ENCODE measurements around the gene MMAB. TPM values are rescaled to one million over a fixed set of nuclear protein-coding genes. Genes with fewer than 3 reads are reported as not detected.
A peak's percentile ranks its signal among the peaks of the same experiment; 100 is the strongest.

MMAB gene
- total and polyA plus RNA-seq, 5 donors = 37.0 to 50.7 (median 43.4) TPM

DNA sequence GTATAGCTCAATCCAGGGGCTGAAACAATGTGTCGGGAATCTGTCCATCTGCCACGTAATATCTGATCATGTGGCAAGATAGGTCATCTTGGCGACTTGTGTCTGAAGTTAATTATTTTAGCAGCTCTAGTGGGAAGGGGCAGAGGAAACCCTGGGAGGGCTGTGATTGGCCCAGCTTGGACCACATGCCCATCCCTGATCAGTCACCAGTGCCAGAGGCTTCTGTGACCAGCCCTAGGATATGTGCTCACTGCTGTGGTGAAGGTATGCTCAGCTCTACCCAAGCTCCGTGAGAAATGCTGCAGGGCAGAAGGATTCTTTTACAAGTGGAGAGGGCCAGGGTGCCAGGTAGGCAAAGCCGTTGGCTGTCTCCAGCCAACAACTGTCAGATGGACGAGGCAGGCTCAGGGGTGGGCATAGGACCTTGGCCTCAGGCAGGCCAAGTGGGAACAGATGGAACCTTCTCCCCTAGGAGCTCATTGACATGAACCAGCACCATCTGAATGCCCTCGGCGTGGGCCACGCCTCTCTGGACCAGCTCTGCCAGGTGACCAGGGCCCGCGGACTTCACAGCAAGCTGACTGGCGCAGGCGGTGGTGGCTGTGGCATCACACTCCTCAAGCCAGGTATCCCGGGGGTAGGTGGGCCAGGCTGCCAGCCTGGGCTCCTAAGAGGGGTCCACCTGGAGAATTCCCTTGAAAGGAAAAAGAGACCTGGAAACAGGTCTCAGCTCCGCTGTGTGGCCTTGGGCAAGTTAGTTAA, 21.4 kb upstream of the MMAB start:
- ATAC-seq = no peak
- Histone ChIP-seq H3K4me1 (ENCODE audit: control insufficient read depth, insufficient read depth, low read length) (peaks cover 2% of the 10 kb centered on the region), H3K4me3 (ENCODE audit: low read length) (no peak overlapping the region), H3K27me3 (ENCODE audit: control insufficient read depth, insufficient read depth) (no peaks in the 10 kb centered on the region), H3K27ac (ENCODE audit: low read length) (no peak overlapping the region), H3K9me3 (ENCODE audit: control insufficient read depth, low read length) (no peaks in the 10 kb centered on the region)
- WGBS = 87% methylated on average over 15 of the region's 15 CpGs
- intact Hi-C loops (cut with DNase I) = loop anchor here in 1 of 4 donors (5.0 kb wide), 1 partner anchor 178 kb away; no protein-coding TSS in a partner anchor
- no peak for DNase-seq

DNA sequence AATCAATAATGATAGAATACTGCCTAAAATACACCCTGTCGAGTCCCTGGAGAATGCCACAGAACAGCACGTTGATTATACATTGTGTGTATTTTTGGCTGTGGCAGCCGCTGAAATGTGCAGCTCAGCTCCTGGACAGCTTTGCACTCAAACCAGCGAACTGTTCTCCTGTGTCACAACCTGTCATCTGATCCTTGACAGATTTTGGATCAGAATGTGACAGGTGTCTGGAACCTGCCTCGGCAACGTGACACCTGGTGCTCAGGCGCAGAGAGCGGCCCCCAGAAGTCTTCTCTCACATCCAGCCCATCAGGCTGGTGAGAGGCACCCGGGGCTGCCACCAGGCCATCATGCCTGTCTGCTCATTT, 19.6 kb upstream of the MMAB start:
- H3K4me1 ChIP-seq (ENCODE audit: control insufficient read depth, insufficient read depth, low read length) = peaks cover under 1% of the 10 kb centered on the region
- H3K4me3 ChIP-seq (ENCODE audit: low read length) = no peak overlapping the region
- no peaks in the 10 kb centered on the region for H3K9me3 ChIP-seq (ENCODE audit: control insufficient read depth, low read length)
- intact Hi-C loops (cut with DNase I) = no loop called here
- H3K27ac ChIP-seq (ENCODE audit: low read length) = no peak overlapping the region
- WGBS = 66% methylated on average over 9 of the region's 9 CpGs
- no peak for DNase-seq
- ATAC-seq = no peak
- H3K27me3 ChIP-seq (ENCODE audit: control insufficient read depth, insufficient read depth) = no peaks in the 10 kb centered on the region

DNA sequence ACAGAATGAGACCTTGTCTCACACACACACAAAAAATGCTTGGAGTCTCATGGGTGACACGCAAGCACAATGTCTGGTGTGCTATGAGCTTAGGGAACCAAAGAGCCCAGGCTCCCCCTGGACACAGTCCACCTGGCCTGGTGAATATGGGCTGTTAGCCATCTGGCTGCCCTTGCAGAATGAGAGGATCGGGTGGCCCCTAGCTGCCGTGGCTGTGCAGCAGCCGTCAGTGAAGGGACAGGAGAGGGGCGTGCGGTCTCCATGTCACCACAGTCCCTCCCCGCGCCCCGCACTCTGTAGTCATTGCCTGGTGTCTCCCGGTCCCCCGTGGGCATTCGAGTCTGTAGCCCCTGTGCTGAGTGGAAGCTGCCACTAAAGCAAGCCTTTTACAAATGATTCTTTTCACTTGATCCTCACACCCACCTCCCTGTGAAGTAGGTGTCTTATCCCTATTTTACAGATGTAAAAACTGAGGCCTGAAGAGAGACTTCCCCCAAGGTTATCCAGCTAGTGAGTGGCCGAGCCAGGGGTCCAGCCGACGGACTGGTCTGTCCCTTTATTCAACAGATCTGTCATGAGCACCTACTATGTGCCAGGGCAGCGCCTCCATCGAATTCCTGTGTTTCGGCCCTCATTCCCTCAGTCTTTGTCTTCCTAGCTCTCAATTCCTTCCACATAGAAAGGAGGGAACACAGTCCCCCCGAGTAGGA, 19.0 kb upstream of the MMAB start:
- Histone ChIP-seq H3K4me3 (ENCODE audit: low read length) (no peak overlapping the region), H3K9me3 (ENCODE audit: control insufficient read depth, low read length) (no peaks in the 10 kb centered on the region), H3K27me3 (ENCODE audit: control insufficient read depth, insufficient read depth) (no peaks in the 10 kb centered on the region), H3K27ac (ENCODE audit: low read length) (no peak overlapping the region), H3K4me1 (ENCODE audit: control insufficient read depth, insufficient read depth, low read length) (no peaks in the 10 kb centered on the region)
- ATAC-seq (peak; percentile 18 to 47), DNase-seq (peak in 2 of 3 donors; percentile 66 to 71)
- intact Hi-C loops (cut with DNase I) = no loop called here
- WGBS = 79% methylated on average over 19 of the region's 19 CpGs

DNA sequence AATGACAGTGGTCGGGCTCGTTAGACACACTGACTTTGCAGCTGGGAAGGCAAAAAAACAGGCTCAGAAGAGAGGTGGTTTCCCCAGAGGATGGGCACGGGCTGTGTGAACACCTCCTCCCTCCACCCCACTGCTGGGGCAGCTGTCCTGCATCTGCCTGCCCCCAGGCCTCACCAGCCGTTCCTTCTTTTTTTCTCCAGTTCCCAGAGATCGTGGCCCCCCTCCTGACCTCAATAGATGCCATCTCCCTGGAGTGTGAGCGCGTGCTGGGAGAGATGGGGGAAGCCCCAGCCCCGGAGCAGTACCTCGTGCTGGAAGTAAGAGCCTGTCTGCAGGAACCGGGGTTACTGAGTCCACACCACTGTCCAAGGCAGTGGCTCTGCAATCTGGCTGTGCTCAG, 17.7 kb upstream of the MMAB start:
- DNase-seq (no peak), ATAC-seq (no peak)
- H3K4me3 ChIP-seq (ENCODE audit: low read length) = no peak overlapping the region
- no peaks in the 10 kb centered on the region for H3K4me1 ChIP-seq (ENCODE audit: control insufficient read depth, insufficient read depth, low read length)
- H3K27ac ChIP-seq (ENCODE audit: low read length) = no peak overlapping the region
- 84% methylated on average over 10 of the region's 10 CpGs for WGBS
- H3K9me3 ChIP-seq (ENCODE audit: control insufficient read depth, low read length) = no peaks in the 10 kb centered on the region
- intact Hi-C loops (cut with DNase I) = no loop called here
- H3K27me3 ChIP-seq (ENCODE audit: control insufficient read depth, insufficient read depth) = no peaks in the 10 kb centered on the region

DNA sequence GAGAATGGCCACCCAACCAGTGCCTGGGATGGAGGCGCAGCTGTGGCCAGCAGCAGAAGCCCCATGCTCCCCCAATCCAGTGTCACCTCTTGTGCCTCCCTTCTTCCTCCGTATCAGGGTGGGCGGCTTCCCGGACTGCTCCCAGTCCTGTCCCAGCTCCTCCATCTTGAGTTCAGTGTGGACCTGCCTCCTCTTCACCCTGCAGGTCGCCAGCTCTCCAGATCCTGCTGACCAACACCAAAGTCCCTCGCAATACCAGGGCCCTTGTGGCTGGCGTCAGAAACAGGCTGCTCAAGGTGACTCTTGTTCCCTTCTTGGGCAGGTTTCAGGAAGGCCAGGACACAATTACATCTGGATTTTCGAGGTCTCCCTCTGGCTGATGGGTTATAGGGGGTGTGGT, 17.3 kb upstream of the MMAB start:
- Histone ChIP-seq H3K4me1 (ENCODE audit: control insufficient read depth, insufficient read depth, low read length) (no peaks in the 10 kb centered on the region), H3K4me3 (ENCODE audit: low read length) (no peak overlapping the region), H3K9me3 (ENCODE audit: control insufficient read depth, low read length) (no peaks in the 10 kb centered on the region), H3K27ac (ENCODE audit: low read length) (no peak overlapping the region), H3K27me3 (ENCODE audit: control insufficient read depth, insufficient read depth) (no peaks in the 10 kb centered on the region)
- no peak for DNase-seq
- no peak for ATAC-seq
- intact Hi-C loops (cut with DNase I) = no loop called here
- WGBS = 91% methylated on average over 8 of the region's 8 CpGs

DNA sequence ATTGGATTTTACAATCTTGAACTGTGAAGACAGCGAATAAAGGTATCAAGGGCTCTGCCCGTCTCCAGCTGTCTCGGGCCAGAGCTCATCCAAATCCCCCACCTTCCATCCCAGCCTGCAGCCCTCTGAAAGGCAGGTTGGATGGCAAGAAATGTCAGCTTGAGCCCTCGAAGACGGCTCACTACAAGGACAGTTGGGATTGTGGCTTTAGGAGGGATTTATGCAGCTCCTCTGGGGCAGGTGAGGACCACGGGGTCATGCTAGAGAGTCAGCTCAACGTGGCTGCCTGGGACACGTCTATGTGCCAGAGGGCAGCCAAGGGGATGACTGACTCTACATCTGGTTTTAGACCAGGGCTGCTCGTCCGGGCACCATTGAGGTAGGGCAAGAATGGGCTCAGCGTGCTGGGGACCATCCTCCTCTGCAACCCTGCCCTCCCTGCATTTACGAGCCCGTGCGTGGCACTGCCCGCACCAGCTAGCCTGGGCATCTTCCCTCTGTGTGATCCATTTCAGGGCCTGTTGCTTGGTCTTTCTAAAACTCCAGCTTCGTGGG, 16.5 kb upstream of the MMAB start:
- no peak for ATAC-seq

DNA sequence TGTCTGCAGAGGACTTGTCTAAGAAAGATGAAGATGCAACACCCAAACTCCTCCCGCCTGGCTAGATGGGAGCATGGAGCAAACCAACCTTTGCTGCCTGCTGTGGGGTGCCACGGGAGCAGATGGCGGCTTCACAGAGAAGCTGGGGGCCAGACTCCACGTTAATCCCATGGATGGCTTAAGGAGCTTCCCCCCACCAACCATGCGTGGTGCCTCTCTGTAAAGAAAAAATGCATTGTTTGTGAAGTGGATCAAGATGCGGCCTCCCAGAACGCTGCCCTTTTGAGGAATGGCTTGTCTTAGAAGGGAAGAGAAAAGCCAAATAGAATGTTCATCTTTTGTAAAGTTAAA, 15.9 kb upstream of the MMAB start:
- H3K9me3 ChIP-seq (ENCODE audit: control insufficient read depth, low read length) = no peaks in the 10 kb centered on the region
- ATAC-seq = no peak
- no peak for DNase-seq
- H3K27me3 ChIP-seq (ENCODE audit: control insufficient read depth, insufficient read depth) = no peaks in the 10 kb centered on the region
- H3K4me3 ChIP-seq (ENCODE audit: low read length) = no peak overlapping the region
- WGBS = 87% methylated on average over 7 of the region's 7 CpGs
- no peaks in the 10 kb centered on the region for H3K4me1 ChIP-seq (ENCODE audit: control insufficient read depth, insufficient read depth, low read length)
- intact Hi-C loops (cut with DNase I) = no loop called here
- H3K27ac ChIP-seq (ENCODE audit: low read length) = no peak overlapping the region

More for the DNA sequence above, 16.5 kb upstream of the MMAB start:
- 92% methylated on average over 16 of the region's 16 CpGs for WGBS
- no peaks in the 10 kb centered on the region for H3K9me3 ChIP-seq (ENCODE audit: control insufficient read depth, low read length)
- H3K4me3 ChIP-seq (ENCODE audit: low read length) = no peak overlapping the region
- H3K27ac ChIP-seq (ENCODE audit: low read length) = no peak overlapping the region
- H3K27me3 ChIP-seq (ENCODE audit: control insufficient read depth, insufficient read depth) = no peaks in the 10 kb centered on the region
- no peaks in the 10 kb centered on the region for H3K4me1 ChIP-seq (ENCODE audit: control insufficient read depth, insufficient read depth, low read length)
- DNase-seq = no peak
- intact Hi-C loops (cut with DNase I) = no loop called here

DNA sequence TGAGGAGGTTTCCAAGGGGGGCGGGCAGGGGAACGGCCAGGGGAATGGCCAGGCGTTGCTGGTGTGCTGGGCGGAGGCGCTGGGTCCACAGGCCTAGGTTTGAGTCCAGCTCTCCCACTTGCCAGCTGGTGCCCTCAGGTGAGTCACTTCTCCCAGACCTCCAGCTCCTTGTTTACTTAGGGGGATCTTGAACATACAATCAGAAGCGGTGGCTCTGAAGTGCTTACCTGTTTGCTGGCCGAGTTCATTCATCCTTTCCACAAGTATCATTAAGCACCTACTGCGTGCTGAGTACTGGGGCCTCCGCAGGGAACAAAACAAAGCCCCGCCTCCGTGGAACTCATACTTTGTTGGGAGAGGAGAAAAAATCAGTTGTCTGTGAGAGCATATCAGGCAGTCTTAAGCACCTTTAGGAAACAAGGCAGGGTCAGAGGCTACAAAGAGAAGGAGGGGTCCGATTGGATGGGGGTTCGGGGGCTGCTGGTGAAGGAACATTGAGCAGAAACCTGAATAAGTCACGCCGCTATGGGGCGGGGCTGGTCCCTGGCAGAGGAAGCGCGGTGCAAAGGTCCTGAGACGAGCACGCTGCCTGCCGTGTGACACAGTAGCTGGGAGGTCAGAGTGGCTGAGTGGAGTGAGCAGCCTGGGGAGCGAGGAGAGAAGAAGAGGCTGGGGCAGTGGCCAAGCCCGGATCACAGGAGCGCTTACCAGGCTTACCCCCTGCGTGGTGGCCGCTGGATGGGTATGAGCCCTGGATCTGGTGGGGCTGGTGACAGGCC, 15.3 kb upstream of the MMAB start:
- no peak for DNase-seq

DNA sequence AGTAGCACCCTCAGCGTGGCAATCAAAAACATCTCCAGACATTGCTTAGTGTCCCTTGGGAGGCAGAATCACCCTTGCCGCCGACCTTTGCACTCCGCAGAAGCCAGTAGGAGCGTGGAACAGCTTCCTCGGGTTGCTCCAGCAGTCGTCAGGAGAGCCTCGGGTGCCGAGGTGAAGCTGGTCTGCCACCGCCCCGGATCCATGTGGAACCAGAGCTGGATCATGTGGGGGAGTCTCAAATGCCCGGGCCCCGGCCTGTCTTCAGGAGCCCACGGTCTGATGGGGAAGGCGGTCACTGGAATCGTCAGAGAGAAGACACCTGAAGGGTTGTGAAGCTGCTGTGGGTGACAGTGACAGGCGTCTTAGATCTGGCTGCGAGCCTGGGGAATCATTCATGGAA, 14.6 kb upstream of the MMAB start:
- H3K27me3 ChIP-seq (ENCODE audit: control insufficient read depth, insufficient read depth) = no peaks in the 10 kb centered on the region

More for the DNA sequence above, 15.3 kb upstream of the MMAB start:
- no peaks in the 10 kb centered on the region for H3K9me3 ChIP-seq (ENCODE audit: control insufficient read depth, low read length)
- H3K27ac ChIP-seq (ENCODE audit: low read length) = no peak overlapping the region
- intact Hi-C loops (cut with DNase I) = no loop called here
- H3K4me3 ChIP-seq (ENCODE audit: low read length) = no peak overlapping the region
- no peaks in the 10 kb centered on the region for H3K4me1 ChIP-seq (ENCODE audit: control insufficient read depth, insufficient read depth, low read length)
- no peaks in the 10 kb centered on the region for H3K27me3 ChIP-seq (ENCODE audit: control insufficient read depth, insufficient read depth)
- no peak for ATAC-seq
- 93% methylated on average over 26 of the region's 26 CpGs for WGBS

DNA sequence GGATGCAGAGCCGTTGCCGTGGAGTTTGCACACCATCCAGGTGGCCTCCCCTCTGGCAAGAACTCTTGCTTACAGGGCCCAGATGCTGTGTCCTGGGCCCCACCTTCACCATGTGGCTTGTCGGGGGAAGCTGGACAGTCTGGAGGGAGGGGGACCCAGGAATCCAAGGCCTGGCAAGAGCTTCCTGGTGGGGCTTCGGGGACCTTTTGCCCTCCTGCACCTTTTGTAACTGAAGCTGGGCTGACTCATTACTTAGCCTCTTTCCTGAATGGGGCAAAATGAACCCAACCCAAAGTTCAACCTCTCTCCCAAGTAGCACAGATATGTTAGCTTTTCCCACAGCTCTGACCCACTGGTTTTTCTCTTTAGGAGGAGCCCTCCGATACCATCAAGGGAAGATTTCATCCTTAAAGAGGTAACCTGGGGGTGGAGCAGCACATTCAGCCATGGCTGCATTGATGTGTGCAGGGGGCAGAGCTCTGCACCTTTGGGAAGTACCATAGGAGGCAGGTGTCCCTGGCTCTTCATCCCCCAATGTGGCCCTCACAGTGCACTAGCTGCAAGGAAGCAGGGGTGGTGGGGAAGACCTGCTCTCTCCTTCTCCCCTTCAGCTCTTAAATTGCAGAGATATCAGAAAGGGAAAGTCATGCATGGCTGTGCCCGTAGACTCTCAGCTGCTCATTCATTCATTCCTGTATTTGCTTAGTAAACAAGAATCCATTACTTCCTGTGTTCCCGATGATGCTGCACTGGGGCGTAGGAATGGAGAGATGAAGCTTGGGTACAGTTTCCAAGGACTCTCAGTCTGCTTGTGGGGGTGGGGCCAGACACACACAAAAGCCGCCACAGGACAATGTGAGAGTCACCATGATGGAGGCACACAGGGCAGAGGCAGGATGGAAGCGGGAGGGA, 13.3 kb upstream of the MMAB start:
- Histone ChIP-seq H3K27ac (ENCODE audit: low read length) (no peak overlapping the region), H3K27me3 (ENCODE audit: control insufficient read depth, insufficient read depth) (no peaks in the 10 kb centered on the region), H3K4me1 (ENCODE audit: control insufficient read depth, insufficient read depth, low read length) (no peaks in the 10 kb centered on the region), H3K9me3 (ENCODE audit: control insufficient read depth, low read length) (no peaks in the 10 kb centered on the region), H3K4me3 (ENCODE audit: low read length) (no peak overlapping the region)
- 89% methylated on average over 10 of the region's 10 CpGs for WGBS
- intact Hi-C loops (cut with DNase I) = no loop called here
- ATAC-seq (no peak), DNase-seq (no peak)

More for the DNA sequence above, 14.6 kb upstream of the MMAB start:
- Histone ChIP-seq H3K4me1 (ENCODE audit: control insufficient read depth, insufficient read depth, low read length) (no peaks in the 10 kb centered on the region), H3K27ac (ENCODE audit: low read length) (no peak overlapping the region), H3K4me3 (ENCODE audit: low read length) (no peak overlapping the region), H3K9me3 (ENCODE audit: control insufficient read depth, low read length) (no peaks in the 10 kb centered on the region)
- intact Hi-C loops (cut with DNase I) = no loop called here
- ATAC-seq (no peak), DNase-seq (no peak)
- 92% methylated on average over 18 of the region's 18 CpGs for WGBS

Measured in right cardiac atrium (tissue), 5 donors.